ENCODE measurements around the gene SMAD5. TPM values are rescaled to one million over a fixed set of nuclear protein-coding genes. Genes with fewer than 3 reads are reported as not detected.
A peak's percentile ranks its signal among the peaks of the same experiment; 100 is the strongest.

Gene SMAD5
- total RNA-seq, 1 experiment from 2014 or later = 56.3 TPM

DNA sequence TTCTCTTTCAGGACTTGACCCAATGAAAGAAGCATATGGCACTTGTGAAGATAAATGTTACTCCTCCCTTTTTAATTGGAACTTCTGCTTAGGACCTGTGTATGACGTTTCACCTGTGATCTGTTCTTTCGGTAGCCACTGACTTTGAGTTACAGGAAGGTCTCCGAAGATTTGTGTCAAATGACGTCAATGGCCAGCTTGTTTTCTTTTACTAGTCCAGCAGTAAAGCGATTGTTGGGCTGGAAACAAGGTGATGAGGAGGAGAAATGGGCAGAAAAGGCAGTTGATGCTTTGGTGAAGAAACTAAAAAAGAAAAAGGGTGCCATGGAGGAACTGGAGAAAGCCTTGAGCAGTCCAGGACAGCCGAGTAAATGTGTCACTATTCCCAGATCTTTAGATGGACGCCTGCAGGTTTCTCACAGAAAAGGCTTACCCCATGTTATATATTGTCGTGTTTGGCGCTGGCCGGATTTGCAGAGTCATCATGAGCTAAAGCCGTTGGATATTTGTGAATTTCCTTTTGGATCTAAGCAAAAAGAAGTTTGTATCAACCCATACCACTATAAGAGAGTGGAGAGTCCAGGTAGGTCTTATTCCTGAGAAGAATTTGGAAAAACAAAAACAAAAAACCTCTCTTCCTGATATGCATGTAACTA is 21.1 kb downstream of the SMAD5 start:
- no peak for DNase-seq (ENCODE audit: low read depth)

- no peak for DNase-seq (ENCODE audit: low read depth)
Observed at GRCh38 chr5:136155078-136155477, 22.4 kb downstream of the SMAD5 start.

- peak; percentile 34 for DNase-seq (ENCODE audit: low read depth)
Observed at GRCh38 chr5:136155761-136156160, 23.1 kb downstream of the SMAD5 start.

- no peak for DNase-seq (ENCODE audit: low read depth)
Observed at GRCh38 chr5:136157514-136157913, 24.9 kb downstream of the SMAD5 start.

- peak; percentile 64 for DNase-seq (ENCODE audit: low read depth)
Observed at GRCh38 chr5:136159457-136159856, 26.8 kb downstream of the SMAD5 start.

- no peak for DNase-seq (ENCODE audit: low read depth)
Observed at GRCh38 chr5:136162008-136162407, 29.4 kb downstream of the SMAD5 start.

DNA sequence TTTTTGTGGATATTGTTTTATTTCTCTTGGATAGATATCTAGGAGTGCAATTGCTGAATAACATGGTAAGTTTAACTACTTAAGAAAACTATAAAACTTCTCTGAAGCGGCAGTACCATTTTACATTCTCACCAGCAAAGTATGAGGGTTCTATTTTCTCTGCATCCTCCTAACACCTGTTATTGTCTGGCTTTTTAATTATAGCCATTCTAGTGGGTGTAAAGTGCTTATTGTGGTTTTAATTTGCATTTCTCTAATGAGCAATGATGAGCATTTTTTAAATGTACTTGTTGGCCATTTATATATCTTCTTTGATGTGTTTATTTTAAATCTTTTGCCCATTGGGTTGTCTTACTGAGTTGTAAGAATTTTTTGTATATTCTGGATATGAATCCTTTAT is 31.6 kb downstream of the SMAD5 start:
- DNase-seq (ENCODE audit: low read depth) = no peak

GRCh38 chr5:136166909-136167308 is 34.3 kb downstream of the SMAD5 start:
- no peak for DNase-seq (ENCODE audit: low read depth)

GRCh38 chr5:136169218-136169617 is 36.6 kb downstream of the SMAD5 start:
- no peak for DNase-seq (ENCODE audit: low read depth)

- DNase-seq (ENCODE audit: low read depth) = peak; percentile 57
Observed at GRCh38 chr5:136174021-136174659, 41.5 kb downstream of the SMAD5 start.

GRCh38 chr5:136182618-136183017 is 50.0 kb downstream of the SMAD5 start:
- no peak for DNase-seq (ENCODE audit: low read depth)

DNA sequence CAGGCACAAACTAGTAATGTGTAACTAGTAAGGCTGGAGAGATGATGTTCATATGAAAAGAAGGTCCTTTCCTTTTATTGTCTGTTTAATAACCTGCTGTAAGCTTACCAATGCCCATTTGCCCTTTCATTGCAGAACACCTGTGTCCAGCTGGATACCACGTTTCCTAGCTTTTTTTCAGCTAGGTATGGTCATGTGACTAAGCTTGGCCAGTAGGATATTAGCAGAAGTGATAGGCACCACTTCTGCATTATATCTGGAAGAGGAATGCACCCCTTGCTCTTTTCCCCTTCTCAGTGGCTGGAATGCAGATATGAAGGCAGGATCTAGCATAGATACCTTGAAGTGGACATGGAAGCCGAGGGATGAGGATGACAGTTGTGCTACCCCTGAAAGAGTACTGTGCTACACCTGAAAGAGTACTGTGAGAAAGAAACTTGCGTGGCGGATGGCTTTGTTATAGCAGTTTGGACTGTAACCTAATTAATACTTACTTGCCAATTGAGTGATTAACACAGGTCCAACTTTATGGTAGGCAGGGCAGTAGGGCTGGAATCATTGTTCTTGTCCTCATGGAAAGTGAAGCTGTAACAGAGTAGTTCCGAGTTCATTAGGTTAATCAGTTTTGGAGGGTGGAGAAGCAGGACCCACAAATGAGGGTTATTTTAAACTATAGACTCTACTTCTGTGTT is 53.5 kb downstream of the SMAD5 start:
- DNase-seq (ENCODE audit: low read depth) = no peak

DNA sequence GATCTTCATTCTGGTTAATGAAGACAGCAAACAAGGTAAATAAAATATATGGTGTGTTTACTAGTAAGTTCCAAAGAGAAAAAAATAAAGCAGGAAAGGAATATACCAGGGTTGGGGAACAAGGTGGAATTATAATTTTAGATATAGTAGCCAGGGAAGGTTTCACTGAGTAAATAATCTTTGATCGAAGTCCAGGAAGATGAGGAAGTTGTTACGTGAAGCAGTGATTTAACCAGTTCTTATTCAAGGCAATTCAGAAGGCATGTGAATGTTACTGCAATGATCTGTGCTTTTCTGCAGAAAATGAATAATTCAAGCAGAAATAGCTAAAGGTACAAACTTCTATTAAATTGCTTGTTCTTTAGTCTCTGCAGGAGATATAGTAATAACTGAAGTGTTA is 54.2 kb downstream of the SMAD5 start:
- DNase-seq (ENCODE audit: low read depth) = no peak

DNA sequence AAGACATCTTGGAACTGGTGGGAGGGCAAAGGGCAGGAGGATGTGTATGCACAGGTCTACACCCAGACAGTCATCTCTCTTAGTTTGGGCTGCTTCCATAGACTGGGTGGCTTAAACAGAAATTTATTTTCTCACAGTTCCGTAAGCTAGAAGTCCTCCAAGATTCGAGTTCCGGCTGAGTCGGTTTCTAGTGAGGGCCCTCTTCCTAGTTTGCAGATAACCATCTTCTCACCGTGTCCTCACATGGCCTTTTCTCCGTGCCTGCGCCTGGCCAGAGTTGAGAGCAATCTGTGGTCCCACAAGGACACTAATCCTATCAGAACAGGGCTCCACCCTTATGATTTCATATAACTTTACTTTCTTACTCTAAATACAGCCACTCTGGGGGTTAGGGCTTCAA is 56.2 kb downstream of the SMAD5 start:
- no peak for DNase-seq (ENCODE audit: low read depth)

DNA sequence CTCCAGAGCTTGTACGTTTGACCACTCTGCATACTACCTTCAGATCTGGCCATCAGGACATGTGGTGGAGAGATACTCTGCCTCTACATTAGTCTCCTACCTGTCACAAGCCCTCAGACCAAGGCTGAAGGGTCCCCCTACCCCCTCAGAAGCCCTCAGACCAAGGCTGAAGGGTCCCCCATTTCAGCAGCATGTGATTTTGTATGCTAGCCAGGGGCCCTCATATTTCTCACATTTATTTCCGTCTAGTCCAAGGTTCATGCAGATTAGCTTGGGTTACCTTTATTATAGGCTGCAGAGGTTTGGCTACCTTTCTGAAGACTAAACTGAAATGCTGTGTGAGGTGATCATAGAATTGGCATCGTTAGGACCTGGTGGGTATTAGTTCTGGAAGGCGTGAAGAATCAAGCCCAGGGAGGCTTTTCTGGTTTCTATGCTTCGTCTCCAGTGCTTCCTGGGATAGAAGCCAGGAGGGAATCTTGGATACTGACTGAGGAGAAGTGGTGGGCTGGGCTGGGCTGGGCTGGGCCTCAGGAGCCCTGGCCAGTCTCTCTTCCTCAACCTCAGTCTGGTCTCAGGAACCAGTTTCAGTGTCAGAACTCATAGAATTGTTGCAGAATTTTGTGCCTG is 57.6 kb downstream of the SMAD5 start:
- DNase-seq (ENCODE audit: low read depth) = no peak

DNA sequence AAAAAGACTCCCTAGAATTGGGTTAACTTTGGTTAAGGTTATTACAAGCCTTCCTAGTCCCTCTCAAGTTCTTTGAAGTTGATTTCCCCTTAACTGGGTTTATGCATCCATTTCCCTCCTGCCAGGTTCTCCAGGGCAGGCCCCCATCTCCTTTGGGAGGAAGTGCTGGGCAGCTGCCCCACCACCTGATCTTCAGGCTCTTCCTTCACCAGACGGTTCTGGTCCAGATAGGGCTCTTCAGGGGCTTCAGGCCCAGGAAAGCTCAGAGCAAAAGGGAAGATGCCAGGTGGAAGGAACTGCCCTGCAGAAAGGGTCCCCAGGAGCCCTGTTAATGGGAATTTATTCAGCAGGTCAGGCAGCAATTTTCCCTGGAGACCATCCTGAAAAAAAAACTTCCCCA is 58.3 kb downstream of the SMAD5 start:
- no peak for DNase-seq (ENCODE audit: low read depth)

GRCh38 chr5:136191304-136192014 is 58.8 kb downstream of the SMAD5 start:
- no peak for DNase-seq (ENCODE audit: low read depth)

GRCh38 chr5:136192015-136192525 is 59.4 kb downstream of the SMAD5 start:
- no peak for DNase-seq (ENCODE audit: low read depth)

- DNase-seq (ENCODE audit: low read depth) = no peak
Observed at GRCh38 chr5:136192526-136193321, 60.1 kb downstream of the SMAD5 start, which contains the start of gene SMIM32. TSS of gene SMIM32 (minus strand) at chr5:136193162. CDS start at chr5:136192524, 638 bp downstream.

- DNase-seq (ENCODE audit: low read depth) = no peak
Observed at GRCh38 chr5:136193322-136193935, 60.8 kb downstream of the SMAD5 start.
